K562 (cell line): ENCODE data around the gene SLC34A1. TPM values are rescaled to one million over a fixed set of nuclear protein-coding genes. Genes with fewer than 3 reads are reported as not detected.

Experiments
- ARID3A ChIP-seq: IDR thresholded peaks from 2 replicates; pipeline ENCODE4 v1.6.1; 2012; ENCODE audit warnings: low read depth, low read length, improper control_type of control experiment, borderline replicate concordance
- CBFA2T3 ChIP-seq: fragments of 450-650 bp; IDR thresholded peaks from 2 replicates; pipeline ENCODE4 v1.6.1; 2017
- MXD1 ChIP-seq: fragments of 250-450 bp; sonication (Bioruptor Pico); IDR thresholded peaks from 2 replicates; pipeline ENCODE4 v1.8.0; 2021; ENCODE audit warnings: borderline replicate concordance, mild to moderate bottlenecking, moderate library complexity; ENCODE audit not compliant: poor library complexity, severe bottlenecking
- POLR3G ChIP-seq: IDR thresholded peaks from 2 replicates; pipeline ENCODE4 v1.6.1; 2011; ENCODE audit not compliant: insufficient read length, insufficient replicate concordance; ENCODE audit errors: extremely low read depth
- PTTG1 ChIP-seq: fragments of 450-650 bp; IDR thresholded peaks from 2 replicates; pipeline ENCODE4 v1.6.1; 2016; ENCODE audit warnings: low read depth, mild to moderate bottlenecking, missing genetic modification characterization, missing compliant biosample characterization
- ZKSCAN1 ChIP-seq: fragments of 150-350 bp; IDR thresholded peaks from 2 replicates; pipeline ENCODE4 v1.6.1; 2016; ENCODE audit warnings: low read depth, low read length
- ZNF512 ChIP-seq: IDR thresholded peaks from 2 replicates; pipeline ENCODE4 v1.6.1; 2016; ENCODE audit warnings: missing genetic modification characterization, missing compliant biosample characterization
- ZNF79 ChIP-seq: fragments of 250-450 bp; sonication (Bioruptor Pico); IDR thresholded peaks from 2 replicates; pipeline ENCODE4 v1.4.0; 2020; ENCODE audit warnings: low read depth, mild to moderate bottlenecking, moderate library complexity
- polyA plus RNA-seq, 8 experiments: library from polyadenylated mRNA; depleted of rRNA in 4 of 8; stranded (reverse) in 5 of 8; unstranded in 3 of 8; fragments of >200 nt; fragmentation: Nextera tagmentation in 2 of 8; fragmentation: Illumina TruSeq in 1 of 8; extraction: Ambion mirVana in 2 of 8; extraction: Trizol in 1 of 8; gene quantifications; 2 replicates each; pipeline versions ENCODE4 v1.2.1 to v1.2.3, GENCODE V29; 2011 to 2014; ENCODE audit warnings: inconsistent platforms in 1 of 8, missing spikeins in 1 of 8
- total RNA-seq, 7 experiments: library from RNA; depleted of rRNA in 6 of 7; stranded (reverse); fragments of >200 nt in 6 of 7; fragmentation: Illumina TruSeq in 2 of 7; extraction: Trizol in 2 of 7; gene quantifications; 2 replicates each; pipeline versions ENCODE4 v1.2.1 to v1.2.3, GENCODE V29; 2011 to 2021; ENCODE audit warnings: low replicate concordance in 1 of 7

SLC34A1 gene
- total and polyA plus RNA-seq, 9 of the 15 experiments (the other 6 are each of a cell fraction or from before 2014, with no cell fraction given): not detected

GRCh38 chr5:177392765-177393164 lies 8.5 kb downstream of the SLC34A1 start (continued):
- TF ChIP-seq PTTG1 (tag): no peak
- no peak for TF ChIP-seq ARID3A
- no peak for TF ChIP-seq CBFA2T3
- no peak for TF ChIP-seq ZNF79
- no peak for TF ChIP-seq MXD1 (CRISPR knock-in tag)
- no peak for TF ChIP-seq ZKSCAN1
- no peak for TF ChIP-seq POLR3G
- no peak for TF ChIP-seq ZNF512 (tag)
